ENCODE results near the gene NOS3. TPM values are rescaled to one million over a fixed set of nuclear protein-coding genes. Genes with fewer than 3 reads are reported as not detected.

The NOS3 gene
- total RNA-seq, 2 experiments from 2014 or later, result 9.1 to 9.7 TPM

- CTCF ChIA-PET, result interaction anchor here (1.0 to 2.3 kb wide), 11 partner anchors 14 to 150 kb away, joined by 3 to 20 read pairs (median 6); no protein-coding TSS in a partner anchor
- POLR2A ChIA-PET, result no interaction called here
Measured at GRCh38 chr7:150961510-150962289, 29.1 kb upstream of the NOS3 start.

GRCh38 chr7:150962290-150962552, 28.6 kb upstream of the NOS3 start:
- ChIA-PET POLR2A (no interaction called here), CTCF (interaction anchor here (0.8 to 2.3 kb wide), 13 partner anchors 13 to 149 kb away, joined by 3 to 20 read pairs (median 6); no protein-coding TSS in a partner anchor)

- ChIA-PET CTCF (interaction anchor here (0.7 to 2.3 kb wide), 20 partner anchors 13 to 161 kb away, joined by 3 to 20 read pairs (median 6); no protein-coding TSS in a partner anchor), POLR2A (no interaction called here)
Measured at GRCh38 chr7:150962553-150963399, 28.0 kb upstream of the NOS3 start.

DNA sequence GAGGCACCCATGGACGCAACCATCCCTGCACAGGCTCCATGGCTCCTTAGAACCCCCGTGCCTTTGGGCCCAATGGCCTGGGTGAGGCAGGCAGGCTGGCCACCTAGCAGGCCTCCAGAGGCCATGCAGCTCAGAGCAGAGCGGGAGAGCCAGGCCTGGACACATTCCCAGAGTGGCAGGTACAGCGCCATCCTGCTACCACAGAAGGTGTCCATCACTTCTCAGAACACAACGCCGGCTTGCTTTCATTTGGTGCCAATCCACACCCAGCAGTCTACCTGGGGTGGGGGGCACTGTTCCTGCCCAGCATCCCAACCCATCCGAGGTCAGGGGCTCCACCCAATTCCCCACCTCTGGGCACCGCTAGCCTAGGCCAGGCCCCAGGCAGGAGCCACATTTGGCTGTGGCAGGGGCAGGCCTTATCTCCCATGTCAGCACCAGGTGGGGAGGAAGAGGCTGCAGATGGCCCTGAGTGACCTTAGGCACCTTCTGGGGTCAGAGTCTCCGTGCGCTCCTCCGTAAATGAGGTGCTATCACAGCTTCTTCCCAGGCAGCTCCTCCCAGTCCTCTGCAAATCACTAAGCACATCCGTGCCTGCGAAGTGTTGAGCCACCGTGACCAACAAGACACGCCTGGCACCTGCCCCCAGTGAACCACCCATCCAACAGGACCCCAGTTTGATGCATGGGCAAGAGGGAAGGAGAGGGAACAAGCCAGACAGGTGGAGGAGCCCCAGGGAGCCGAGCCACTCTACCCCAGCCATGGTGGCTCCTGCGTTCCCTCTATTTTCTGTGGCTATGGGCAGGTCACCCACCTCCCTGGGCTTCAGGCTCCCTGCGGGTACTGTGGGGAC, 26.9 kb upstream of the NOS3 start:
- ChIA-PET CTCF (interaction anchor here (0.7 to 2.3 kb wide), 12 partner anchors 12 to 97 kb away, joined by 3 to 20 read pairs (median 6); no protein-coding TSS in a partner anchor), POLR2A (no interaction called here)

GRCh38 chr7:150964593-150965111, 26.2 kb upstream of the NOS3 start:
- ChIA-PET CTCF (interaction anchor here (1.2 to 1.9 kb wide), 2 partner anchors 21 to 54 kb away, joined by 5 to 6 read pairs; no protein-coding TSS in a partner anchor), POLR2A (no interaction called here)

GRCh38 chr7:150965273-150965830, 25.5 kb upstream of the NOS3 start:
- ChIA-PET POLR2A (no interaction called here), CTCF (interaction anchor here (1.2 to 1.9 kb wide), 2 partner anchors 21 to 53 kb away, joined by 5 to 6 read pairs; no protein-coding TSS in a partner anchor)

DNA sequence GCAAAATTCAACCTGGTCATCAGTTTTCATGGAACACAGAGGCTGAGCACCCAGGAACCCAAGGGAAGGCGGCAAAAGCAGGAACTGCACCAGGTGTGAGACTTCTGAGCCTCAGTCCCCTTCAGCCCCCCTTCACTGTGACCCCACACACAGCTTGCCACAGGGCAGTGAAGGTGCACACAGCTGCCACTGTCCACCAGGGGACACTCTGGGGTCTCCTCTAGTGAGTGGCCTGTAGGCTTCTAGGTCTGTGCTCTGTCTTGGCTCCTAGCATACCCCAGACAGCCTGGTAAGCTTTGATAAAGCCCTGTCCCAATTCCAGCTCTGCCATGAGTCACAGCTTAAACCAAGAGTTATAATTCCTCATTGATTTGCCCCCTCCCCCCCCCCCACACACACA, 24.8 kb upstream of the NOS3 start:
- ChIA-PET CTCF (no interaction called here), POLR2A (no interaction called here)

GRCh38 chr7:150967349-150967748, 23.5 kb upstream of the NOS3 start:
- ChIA-PET CTCF (interaction anchor here (1.2 to 1.4 kb wide), 2 partner anchors 19 to 61 kb away, joined by 3 to 4 read pairs; no protein-coding TSS in a partner anchor), POLR2A (no interaction called here)

- POLR2A ChIA-PET, result no interaction called here
- CTCF ChIA-PET, result interaction anchor here (1.2 to 1.4 kb wide), 2 partner anchors 18 to 61 kb away, joined by 3 to 4 read pairs; no protein-coding TSS in a partner anchor
Measured at GRCh38 chr7:150968056-150968733, 22.6 kb upstream of the NOS3 start.

GRCh38 chr7:150968734-150969372, 22.0 kb upstream of the NOS3 start:
- POLR2A ChIA-PET, result no interaction called here

GRCh38 chr7:150969475-150969874, 21.3 kb upstream of the NOS3 start:
- POLR2A ChIA-PET, result no interaction called here
- CTCF ChIA-PET, result interaction anchor here (0.7 to 1.2 kb wide), 2 partner anchors 20 to 36 kb away, joined by 3 read pairs; no protein-coding TSS in a partner anchor

More at GRCh38 chr7:150968734-150969372, 22.0 kb upstream of the NOS3 start:
- CTCF ChIA-PET, result interaction anchor here (0.6 to 1.2 kb wide), 3 partner anchors 18 to 37 kb away, joined by 3 to 4 read pairs (median 3); no protein-coding TSS in a partner anchor

DNA sequence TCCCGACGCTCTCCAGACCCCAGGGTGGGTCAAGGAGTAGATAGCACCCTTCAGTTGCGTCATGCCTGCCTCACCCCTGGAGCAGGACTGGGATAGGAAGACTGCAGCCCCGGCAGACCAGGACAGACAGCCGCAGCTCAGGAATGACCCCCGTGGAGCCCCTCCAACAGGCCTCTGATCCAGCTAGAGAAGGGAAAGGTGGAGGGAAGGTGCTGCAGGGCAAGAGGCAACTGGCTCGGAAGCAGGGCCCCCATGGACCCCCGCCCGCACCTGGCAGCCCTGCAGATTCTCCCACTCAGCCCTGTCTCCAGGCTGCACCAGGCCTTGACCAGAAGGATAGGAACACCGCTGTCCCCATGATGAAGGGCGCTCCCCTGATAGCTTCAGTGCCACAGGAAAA, 20.4 kb upstream of the NOS3 start:
- ChIA-PET CTCF (interaction anchor here (0.7 to 1.9 kb wide), 6 partner anchors 9 to 72 kb away, joined by 3 to 8 read pairs (median 3); no protein-coding TSS in a partner anchor), POLR2A (no interaction called here)

GRCh38 chr7:150971242-150972022, 19.4 kb upstream of the NOS3 start:
- ChIA-PET POLR2A (no interaction called here), CTCF (interaction anchor here (1.1 to 1.9 kb wide), 4 partner anchors 8 to 73 kb away, joined by 3 to 8 read pairs (median 3); no protein-coding TSS in a partner anchor)

- POLR2A ChIA-PET, result no interaction called here
- CTCF ChIA-PET, result no interaction called here
Measured at GRCh38 chr7:150972023-150972468, 18.8 kb upstream of the NOS3 start.

GRCh38 chr7:150972741-150973140, 18.1 kb upstream of the NOS3 start:
- CTCF ChIA-PET, result interaction anchor here (1.3 kb wide), 1 partner anchor 13 kb away, joined by 3 read pairs; no protein-coding TSS in a partner anchor

GRCh38 chr7:150973571-150974451, 17.0 kb upstream of the NOS3 start:
- POLR2A ChIA-PET, result no interaction called here
- CTCF ChIA-PET, result interaction anchor here (1.3 to 1.5 kb wide), 2 partner anchors 14 to 18 kb away, joined by 3 to 5 read pairs; no protein-coding TSS in a partner anchor

More at GRCh38 chr7:150972741-150973140, 18.1 kb upstream of the NOS3 start:
- POLR2A ChIA-PET, result no interaction called here
